ENCODE results near the gene RYR3.

RYR3 gene

GRCh38 chr15:33430577-33430976 lies 119.8 kb downstream of the RYR3 start (continued):
- TF ChIP-seq ZBTB26 (tag by site-specific recombination; optimal IDR thresholded peaks at IDR 0.05) (no peak), ZNF704 (tag by site-specific recombination; IDR thresholded peaks at IDR 0.05) (no peak), ZSCAN16 (tag by site-specific recombination; IDR thresholded peaks at IDR 0.05) (no peak), HIC1 (tag by site-specific recombination; IDR thresholded peaks at IDR 0.05) (no peak), RBAK (tag by site-specific recombination; IDR thresholded peaks at IDR 0.05) (no peak), KLF9 (tag by site-specific recombination; IDR thresholded peaks at IDR 0.05; ENCODE audit: low read depth) (no peak), ZNF2 (tag by site-specific recombination; IDR thresholded peaks at IDR 0.05) (no peak), ZFP69B (tag by site-specific recombination; IDR thresholded peaks at IDR 0.05) (no peak)

- Histone ChIP-seq H3K4me1 (ENCODE audit: control insufficient read depth, insufficient read depth, low read length) (no peaks in the 10 kb centered on the region), H3K27ac (ENCODE audit: extremely low read depth, low read depth, low read length) (no peak overlapping the region), H3K36me3 (ENCODE audit: control insufficient read depth in 2 of 2, insufficient read depth in 1 of 2, low read length in 2 of 2) (no peaks in the 10 kb centered on the region), H3K9me3 (ENCODE audit: control insufficient read depth, insufficient read depth, low read depth, low read length) (no peaks in the 10 kb centered on the region), H3K4me3 (ENCODE audit: low read depth, low read length) (no peak overlapping the region)
- no peak for TF ChIP-seq ZNF138 (tag by site-specific recombination; IDR thresholded peaks at IDR 0.05; ENCODE audit: borderline replicate concordance)
- no peak for TF ChIP-seq MYNN (tag by site-specific recombination; IDR thresholded peaks at IDR 0.05; ENCODE audit: borderline replicate concordance)
- no peak for TF ChIP-seq ZSCAN30 (tag by site-specific recombination; IDR thresholded peaks at IDR 0.05)
- TF ChIP-seq ZNF596 (tag by site-specific recombination; IDR thresholded peaks at IDR 0.05): no peak
- TF ChIP-seq ZNF76 (tag by site-specific recombination; IDR thresholded peaks at IDR 0.05; ENCODE audit: borderline replicate concordance, low read depth): no peak
- TF ChIP-seq ZNF426 (tag by site-specific recombination; IDR thresholded peaks at IDR 0.05): no peak
- no peak for TF ChIP-seq ZNF423 (tag by site-specific recombination; IDR thresholded peaks at IDR 0.05)
- no peak for TF ChIP-seq MEIS1 (CRISPR knock-in tag; IDR thresholded peaks at IDR 0.05; ENCODE audit: borderline replicate concordance)
- TF ChIP-seq ZNF660 (tag by site-specific recombination; IDR thresholded peaks at IDR 0.05): no peak
- no peak for TF ChIP-seq GLIS1 (tag by site-specific recombination; IDR thresholded peaks at IDR 0.05)
- no peak for TF ChIP-seq ZNF548 (tag by site-specific recombination; IDR thresholded peaks at IDR 0.05)
- TF ChIP-seq ZNF112 (tag by site-specific recombination; IDR thresholded peaks at IDR 0.05): no peak
- ChIA-PET CTCF (interaction anchor here (0.7 kb wide), 1 partner anchor 1342 kb away, joined by 3 read pairs; no protein-coding TSS in a partner anchor), POLR2A (no interaction called here)
Measured at GRCh38 chr15:33433821-33434220, 123.1 kb downstream of the RYR3 start.

GRCh38 chr15:33438396-33438795 lies 127.6 kb downstream of the RYR3 start:
- ChIA-PET CTCF (interaction anchor here (0.6 kb wide), 1 partner anchor 1167 kb away, joined by 3 read pairs; no protein-coding TSS in a partner anchor), POLR2A (no interaction called here)
- no peaks in the 10 kb centered on the region for H3K9me3 ChIP-seq (ENCODE audit: control insufficient read depth, insufficient read depth, low read depth, low read length)
- H3K36me3 ChIP-seq (ENCODE audit: control insufficient read depth in 2 of 2, insufficient read depth in 1 of 2, low read length in 2 of 2): no peaks in the 10 kb centered on the region
- H3K27ac ChIP-seq (ENCODE audit: extremely low read depth, low read depth, low read length): no peak overlapping the region
- no peaks in the 10 kb centered on the region for H3K4me1 ChIP-seq (ENCODE audit: control insufficient read depth, insufficient read depth, low read length)
- no peak overlapping the region for H3K4me3 ChIP-seq (ENCODE audit: low read depth, low read length)
- no peak for TF ChIP-seq ZBTB10 (tag by site-specific recombination; IDR thresholded peaks at IDR 0.05)
- no peak for TF ChIP-seq ZNF600 (tag by site-specific recombination; IDR thresholded peaks at IDR 0.05)
- TF ChIP-seq ZBTB49 (tag by site-specific recombination; IDR thresholded peaks at IDR 0.05; ENCODE audit: low read depth): no peak
- no peak for TF ChIP-seq KLF9 (tag by site-specific recombination; IDR thresholded peaks at IDR 0.05; ENCODE audit: low read depth)
- TF ChIP-seq PRDM1 (tag by site-specific recombination; IDR thresholded peaks at IDR 0.05): no peak
- no peak for TF ChIP-seq ZNF48 (tag by site-specific recombination; IDR thresholded peaks at IDR 0.05)
- TF ChIP-seq EGR2 (tag by site-specific recombination; IDR thresholded peaks at IDR 0.05; ENCODE audit: low read depth): no peak

Measured in HEK293 (cell line).